Measurements from ENCODE around the gene BABAM2.

Gene BABAM2

GRCh38 chr2:27912512-27912911 lies 22.0 kb downstream of the BABAM2 start:
- no peak for DNase-seq

- no peak for DNase-seq
Observed at GRCh38 chr2:27914041-27914804, 23.7 kb downstream of the BABAM2 start.

- DNase-seq = no peak
Observed at GRCh38 chr2:27914805-27915175, 24.3 kb downstream of the BABAM2 start.

- DNase-seq = no peak
Observed at GRCh38 chr2:27915191-27915590, 24.7 kb downstream of the BABAM2 start.

- DNase-seq = no peak
Observed at GRCh38 chr2:27915874-27916273, 25.3 kb downstream of the BABAM2 start.

GRCh38 chr2:27916293-27916995 lies 25.9 kb downstream of the BABAM2 start:
- DNase-seq = no peak

GRCh38 chr2:27920148-27920885 lies 29.8 kb downstream of the BABAM2 start:
- peak; percentile 56 to 74 for DNase-seq

- DNase-seq = no peak
Observed at GRCh38 chr2:27921424-27921823, 30.9 kb downstream of the BABAM2 start.

- no peak for DNase-seq
Observed at GRCh38 chr2:27921880-27922547, 31.5 kb downstream of the BABAM2 start.

- DNase-seq = no peak
Observed at GRCh38 chr2:27922842-27923241, 32.3 kb downstream of the BABAM2 start.

- DNase-seq = no peak
Observed at GRCh38 chr2:27925766-27926472, 35.4 kb downstream of the BABAM2 start.

- DNase-seq = no peak
Observed at GRCh38 chr2:27929916-27930486, 39.5 kb downstream of the BABAM2 start.

- no peak for DNase-seq
Observed at GRCh38 chr2:27931361-27931950, 40.9 kb downstream of the BABAM2 start.

- no peak for DNase-seq
Observed at GRCh38 chr2:27932396-27932795, 41.9 kb downstream of the BABAM2 start.

- no peak for DNase-seq
Observed at GRCh38 chr2:27935026-27935425, 44.5 kb downstream of the BABAM2 start.

GRCh38 chr2:27940090-27940671 lies 49.7 kb downstream of the BABAM2 start:
- no peak for DNase-seq

- no peak for DNase-seq
Observed at GRCh38 chr2:27940982-27941381, 50.5 kb downstream of the BABAM2 start.

- DNase-seq = peak; percentile 7 to 27
Observed at GRCh38 chr2:27942612-27943547, 52.4 kb downstream of the BABAM2 start.

GRCh38 chr2:27946530-27947060 lies 56.1 kb downstream of the BABAM2 start:
- no peak for DNase-seq

GRCh38 chr2:27952070-27952469 lies 61.5 kb downstream of the BABAM2 start:
- DNase-seq = no peak

All from inflammatory macrophage (primary cell).